Hepatocyte (in vitro differentiated cells): ENCODE measurements around the gene MTMR10. TPM values are rescaled to one million over a fixed set of nuclear protein-coding genes. Genes with fewer than 3 reads are reported as not detected.

ENCODE experiments used
- DNase-seq: peaks from one replicate; pipeline ENCODE4 v3.0.0-alpha.2; 2016; ENCODE audit warnings: low spot score
- H2AFZ ChIP-seq: fragments of 200-600 bp; sonication (generic); 2 replicates; pipeline ENCODE4 v1.6.0; 2016; ENCODE audit warnings: antibody characterized with exemption, mild to moderate bottlenecking
- H3K27ac ChIP-seq: fragments of 200-600 bp; sonication (generic); 2 replicates; pipeline ENCODE4 v1.5.1; 2016; ENCODE audit warnings: mild to moderate bottlenecking
- H3K27me3 ChIP-seq: fragments of 200-600 bp; sonication (generic); 2 replicates; pipeline ENCODE4 v1.6.1; 2016
- H3K36me3 ChIP-seq: fragments of 200-600 bp; sonication (generic); replicated peaks from 2 replicates; pipeline ENCODE4 v1.5.1; 2016; ENCODE audit warnings: low read depth; ENCODE audit not compliant: insufficient read depth
- H3K4me1 ChIP-seq: fragments of 200-600 bp; sonication (generic); 2 replicates; pipeline ENCODE4 v1.5.1; 2016; ENCODE audit warnings: mild to moderate bottlenecking, moderate library complexity; ENCODE audit not compliant: insufficient read depth
- H3K4me2 ChIP-seq: fragments of 200-600 bp; sonication (generic); 2 replicates; pipeline ENCODE4 v1.6.0; 2016
- H3K4me3 ChIP-seq: fragments of 200-600 bp; sonication (generic); 2 replicates; pipeline ENCODE4 v1.5.1; 2016; ENCODE audit warnings: mild to moderate bottlenecking
- H3K79me2 ChIP-seq: fragments of 200-600 bp; sonication (generic); 2 replicates; pipeline ENCODE4 v1.6.0; 2017; ENCODE audit warnings: mild to moderate bottlenecking
- H3K9me2 ChIP-seq: fragments of 200-600 bp; sonication (generic); replicated peaks from 2 replicates; pipeline ENCODE4 v1.6.0; 2017; ENCODE audit warnings: mild to moderate bottlenecking; ENCODE audit not compliant: insufficient read depth
- H3K9me3 ChIP-seq: fragments of 200-600 bp; sonication (generic); 2 replicates; pipeline ENCODE4 v1.5.1; 2016; ENCODE audit warnings: low read depth, mild to moderate bottlenecking
- H4K20me1 ChIP-seq: fragments of 200-600 bp; sonication (generic); 2 replicates; pipeline ENCODE4 v1.6.0; 2016; ENCODE audit warnings: mild to moderate bottlenecking; ENCODE audit not compliant: insufficient read depth, poor library complexity, severe bottlenecking
- EZH2 ChIP-seq: fragments of 200-600 bp; sonication (generic); IDR thresholded peaks from 2 replicates; pipeline ENCODE4 v1.6.1; 2016; ENCODE audit warnings: antibody characterized with exemption, mild to moderate bottlenecking, borderline replicate concordance
- EZH2phosphoT487 ChIP-seq: fragments of 200-600 bp; sonication (generic); IDR thresholded peaks from one replicate; pipeline ENCODE4 v1.6.1; 2018; ENCODE audit warnings: antibody characterized with exemption, mild to moderate bottlenecking, low read depth, moderate library complexity; ENCODE audit not compliant: unreplicated experiment, severe bottlenecking
- WGBS: methylation state at CpG from one replicate; pipeline ENCODE4 v1.1.6; 2016; ENCODE audit warnings: low lambda C conversion rate; ENCODE audit errors: missing lambda C conversion rate; 5-methylcytosine and 5-hydroxymethylcytosine counted together
- polyA plus RNA-seq: library from polyadenylated mRNA; unstranded; fragments of >200 nt; fragmentation: Nextera tagmentation; extraction: Ambion mirVana; gene quantifications from 2 replicates; pipeline ENCODE4 v1.2.1, GENCODE V29; 2016
- total RNA-seq: library from RNA; depleted of rRNA; stranded (reverse); fragments of >200 nt; gene quantifications from 2 replicates; pipeline ENCODE4 v1.2.3, GENCODE V29; 2014
- TF ChIP-seq, protein P1 (sequence below): fragments of 200-600 bp; sonication (generic); IDR thresholded peaks from 2 replicates; pipeline ENCODE4 v1.5.1; 2016; ENCODE audit warnings: antibody characterized with exemption, mild to moderate bottlenecking; ENCODE audit not compliant: poor library complexity

Gene MTMR10
- total and polyA plus RNA-seq, 2 experiments from 2014 or later, result 10.3 to 19.6 TPM

DNA sequence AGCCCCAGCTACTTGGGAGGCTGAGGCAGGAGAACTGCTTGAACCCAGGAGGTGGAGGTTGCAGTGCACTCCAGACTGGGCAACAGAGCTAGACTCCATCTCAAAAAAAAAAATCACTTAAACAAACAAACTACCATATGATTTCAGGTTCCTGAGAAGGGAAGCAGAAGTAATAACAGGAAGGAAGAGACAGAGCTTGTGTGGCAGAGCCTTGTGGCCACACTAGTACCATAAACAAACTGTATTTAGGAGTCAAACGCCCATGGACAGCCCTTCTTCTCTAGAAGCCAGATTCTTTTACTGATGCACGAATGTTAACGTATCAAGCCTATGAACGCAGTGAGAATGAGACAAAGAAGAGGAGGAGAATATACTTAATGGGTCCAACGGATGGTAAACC lies 12.0 kb downstream of the MTMR10 start:
- no peak overlapping the region for H3K4me3 ChIP-seq
- 99% methylated on average over 5 of the region's 5 CpGs for WGBS
- peaks cover 3% of the 10 kb centered on the region for H3K4me1 ChIP-seq
- H3K27ac ChIP-seq, result no peak overlapping the region
- no peaks in the 10 kb centered on the region for H3K9me3 ChIP-seq
- no peak overlapping the region for H3K4me2 ChIP-seq
- no peak for TF ChIP-seq EZH2phosphoT487
- DNase-seq, result no peak
- peaks cover 78% of the 10 kb centered on the region for H3K79me2 ChIP-seq
- H4K20me1 ChIP-seq, result peaks cover 11% of the 10 kb centered on the region
- no peaks in the 10 kb centered on the region for H3K36me3 ChIP-seq
- H3K9me2 ChIP-seq, result no peaks in the 10 kb centered on the region
- H3K27me3 ChIP-seq, result no peaks in the 10 kb centered on the region
- no peak overlapping the region for H2AFZ ChIP-seq

DNA sequence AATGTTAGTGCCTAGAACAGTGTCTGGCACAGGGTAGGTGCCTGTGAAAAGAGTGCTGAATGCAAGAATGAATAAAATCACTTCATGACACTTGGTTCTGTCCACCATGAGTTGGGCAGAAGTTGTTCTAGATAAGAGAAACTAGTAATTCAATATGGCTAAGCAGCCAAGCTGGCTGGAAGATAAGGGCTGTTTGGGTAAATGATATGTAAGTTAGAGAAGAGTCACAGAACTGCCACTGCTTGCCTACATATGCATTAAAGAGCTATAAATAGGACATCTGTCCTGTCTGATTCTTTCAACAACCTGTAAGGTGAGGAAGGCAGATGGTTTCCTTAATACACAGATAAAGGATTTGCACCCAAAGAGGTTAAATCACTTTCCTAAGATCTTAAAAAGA lies 13.1 kb downstream of the MTMR10 start:
- Histone ChIP-seq H4K20me1 (peaks cover 4% of the 10 kb centered on the region), H3K36me3 (no peaks in the 10 kb centered on the region), H3K4me3 (no peak overlapping the region), H3K9me2 (no peaks in the 10 kb centered on the region), H3K27ac (no peak overlapping the region), H3K9me3 (no peaks in the 10 kb centered on the region), H3K4me2 (no peak overlapping the region), H3K27me3 (no peaks in the 10 kb centered on the region), H3K79me2 (peaks cover 69% of the 10 kb centered on the region), H3K4me1 (no peaks in the 10 kb centered on the region), H2AFZ (no peak overlapping the region)
- DNase-seq, result no peak
- TF ChIP-seq EZH2phosphoT487 (no peak), EZH2 (no peak)
- TF ChIP-seq, protein P1, sequence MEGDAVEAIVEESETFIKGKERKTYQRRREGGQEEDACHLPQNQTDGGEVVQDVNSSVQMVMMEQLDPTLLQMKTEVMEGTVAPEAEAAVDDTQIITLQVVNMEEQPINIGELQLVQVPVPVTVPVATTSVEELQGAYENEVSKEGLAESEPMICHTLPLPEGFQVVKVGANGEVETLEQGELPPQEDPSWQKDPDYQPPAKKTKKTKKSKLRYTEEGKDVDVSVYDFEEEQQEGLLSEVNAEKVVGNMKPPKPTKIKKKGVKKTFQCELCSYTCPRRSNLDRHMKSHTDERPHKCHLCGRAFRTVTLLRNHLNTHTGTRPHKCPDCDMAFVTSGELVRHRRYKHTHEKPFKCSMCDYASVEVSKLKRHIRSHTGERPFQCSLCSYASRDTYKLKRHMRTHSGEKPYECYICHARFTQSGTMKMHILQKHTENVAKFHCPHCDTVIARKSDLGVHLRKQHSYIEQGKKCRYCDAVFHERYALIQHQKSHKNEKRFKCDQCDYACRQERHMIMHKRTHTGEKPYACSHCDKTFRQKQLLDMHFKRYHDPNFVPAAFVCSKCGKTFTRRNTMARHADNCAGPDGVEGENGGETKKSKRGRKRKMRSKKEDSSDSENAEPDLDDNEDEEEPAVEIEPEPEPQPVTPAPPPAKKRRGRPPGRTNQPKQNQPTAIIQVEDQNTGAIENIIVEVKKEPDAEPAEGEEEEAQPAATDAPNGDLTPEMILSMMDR, result no peak

DNA sequence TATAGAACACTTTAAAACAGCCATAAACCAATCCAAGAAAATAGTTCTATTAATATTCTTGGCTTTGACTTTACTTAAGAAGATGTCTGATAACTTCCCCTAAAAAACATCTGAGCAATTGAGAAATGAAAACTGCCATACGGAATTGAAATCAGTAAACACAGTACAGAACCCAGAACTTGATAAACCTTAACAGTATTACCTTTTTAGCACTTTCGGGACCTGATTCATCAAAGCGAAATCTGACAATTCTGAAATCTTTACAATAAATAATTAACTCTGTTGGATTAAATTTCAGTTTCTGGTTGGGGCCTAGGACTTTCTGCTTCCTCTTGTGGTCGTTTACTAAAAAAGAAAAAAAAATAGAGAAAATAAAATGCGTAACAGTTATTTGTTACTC lies 17.3 kb downstream of the MTMR10 start:
- Histone ChIP-seq H4K20me1 (peaks cover 4% of the 10 kb centered on the region), H3K79me2 (peaks cover 33% of the 10 kb centered on the region), H3K4me2 (no peak overlapping the region), H3K27ac (no peak overlapping the region), H3K4me3 (no peak overlapping the region), H3K4me1 (no peaks in the 10 kb centered on the region), H3K9me2 (no peaks in the 10 kb centered on the region), H2AFZ (no peak overlapping the region), H3K36me3 (no peaks in the 10 kb centered on the region), H3K27me3 (no peaks in the 10 kb centered on the region), H3K9me3 (no peaks in the 10 kb centered on the region)
- WGBS, result 96% methylated on average over 5 of the region's 5 CpGs
- TF ChIP-seq EZH2 (no peak), EZH2phosphoT487 (no peak)
- TF ChIP-seq, protein P1, result no peak
- no peak for DNase-seq

DNA sequence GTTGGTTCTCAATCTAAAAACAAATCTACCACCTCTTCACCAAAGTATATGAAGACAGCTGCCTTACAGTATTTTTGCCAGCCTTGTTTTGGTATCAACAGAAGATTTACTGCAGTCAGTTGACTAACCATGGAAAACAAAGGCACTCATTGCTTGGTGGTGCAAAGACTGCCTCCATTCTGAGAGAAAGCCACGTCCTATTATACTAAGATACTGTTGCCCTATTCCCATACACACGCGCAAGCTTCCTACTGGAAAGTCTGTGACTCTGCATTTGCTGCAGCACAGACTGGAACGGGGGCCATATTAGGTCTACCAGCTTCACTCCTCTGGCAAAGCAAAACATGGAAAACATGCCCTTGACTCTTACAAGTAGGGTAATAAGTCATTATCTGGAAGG lies 18.0 kb downstream of the MTMR10 start:
- Histone ChIP-seq H3K9me2 (no peaks in the 10 kb centered on the region), H2AFZ (no peak overlapping the region), H3K4me3 (no peak overlapping the region), H3K4me2 (no peak overlapping the region), H4K20me1 (peaks cover 4% of the 10 kb centered on the region), H3K36me3 (no peaks in the 10 kb centered on the region), H3K79me2 (peaks cover 30% of the 10 kb centered on the region), H3K27ac (no peak overlapping the region), H3K4me1 (no peaks in the 10 kb centered on the region), H3K9me3 (no peaks in the 10 kb centered on the region), H3K27me3 (no peaks in the 10 kb centered on the region)
- WGBS, result 92% methylated on average over 4 of the region's 4 CpGs
- no peak for DNase-seq
- TF ChIP-seq EZH2phosphoT487, result no peak
- TF ChIP-seq, protein P1, result no peak
- no peak for TF ChIP-seq EZH2
